HepG2 (cell line): ENCODE measurements around the gene ATP2B2. TPM values are rescaled to one million over a fixed set of nuclear protein-coding genes. Genes with fewer than 3 reads are reported as not detected.
A peak's percentile ranks its signal among the peaks of the same experiment; 100 is the strongest.

Experiments used
- ASH2L ChIP-seq: fragments of 300-600, 200-600 bp; sonication (generic); IDR thresholded peaks from 2 replicates; pipeline ENCODE4 v1.7.0; 2017; ENCODE audit warnings: low read depth, mild to moderate bottlenecking, moderate library complexity, mixed read lengths, low read length; ENCODE audit not compliant: insufficient read length
- ATAD3A ChIP-seq: sonication (generic); formaldehyde crosslinking; IDR thresholded peaks from 2 replicates; pipeline ENCODE4 v1.4.0; 2020; ENCODE audit warnings: missing genetic modification reagents
- FOXP4 ChIP-seq: sonication (generic); formaldehyde crosslinking; IDR thresholded peaks from 2 replicates; pipeline ENCODE4 v1.4.0; 2020; ENCODE audit warnings: missing genetic modification reagents
- GABPB1 ChIP-seq: IDR thresholded peaks from 2 replicates; pipeline ENCODE4 v1.6.1; 2016; ENCODE audit warnings: mild to moderate bottlenecking, missing genetic modification reagents, moderate library complexity, missing compliant biosample characterization
- KLF9 ChIP-seq: IDR thresholded peaks from 2 replicates; pipeline ENCODE4 v1.6.1; 2016; ENCODE audit warnings: low read depth
- KMT2B ChIP-seq: IDR thresholded peaks from 2 replicates; pipeline ENCODE4 v1.6.1; 2016; ENCODE audit warnings: missing genetic modification reagents, missing compliant biosample characterization
- MTF2 ChIP-seq: sonication (generic); formaldehyde crosslinking; IDR thresholded peaks from 2 replicates; pipeline ENCODE4 v1.5.0; 2020; ENCODE audit warnings: missing genetic modification reagents, borderline replicate concordance
- ONECUT2 ChIP-seq: sonication (generic); formaldehyde crosslinking; IDR thresholded peaks from 2 replicates; pipeline ENCODE4 v1.4.0; 2020; ENCODE audit warnings: missing genetic modification reagents
- PITX1 ChIP-seq: sonication (generic); formaldehyde crosslinking; IDR thresholded peaks from 2 replicates; pipeline ENCODE4 v1.5.1; 2020; ENCODE audit warnings: mild to moderate bottlenecking, missing genetic modification reagents
- SAFB2 ChIP-seq: sonication (generic); formaldehyde crosslinking; IDR thresholded peaks from 2 replicates; pipeline ENCODE4 v1.5.1; 2020; ENCODE audit warnings: missing genetic modification reagents, low read depth, mild to moderate bottlenecking, borderline replicate concordance
- THAP7 ChIP-seq: sonication (generic); formaldehyde crosslinking; IDR thresholded peaks from 2 replicates; pipeline ENCODE4 v1.8.1; 2023; ENCODE audit warnings: mild to moderate bottlenecking, missing genetic modification reagents
- ZBTB20 ChIP-seq: sonication (generic); formaldehyde crosslinking; IDR thresholded peaks from 2 replicates; pipeline ENCODE4 v1.8.1; 2023; ENCODE audit warnings: missing genetic modification reagents, low read depth, mild to moderate bottlenecking, borderline replicate concordance
- ZMYM4 ChIP-seq: sonication (generic); formaldehyde crosslinking; IDR thresholded peaks from 2 replicates; pipeline ENCODE4 v1.8.1; 2023; ENCODE audit warnings: mild to moderate bottlenecking, missing genetic modification reagents
- ZNF207 ChIP-seq: fragments of 450-650 bp; IDR thresholded peaks from 2 replicates; pipeline ENCODE4 v1.6.1; 2016; ENCODE audit warnings: antibody characterized with exemption, borderline replicate concordance
- ZNF382 ChIP-seq: sonication (generic); formaldehyde crosslinking; IDR thresholded peaks from 2 replicates; pipeline ENCODE4 v1.5.0; 2020; ENCODE audit warnings: missing genetic modification reagents, mild to moderate bottlenecking, borderline replicate concordance
- ZNF609 ChIP-seq: sonication (generic); formaldehyde crosslinking; IDR thresholded peaks from 2 replicates; pipeline ENCODE4 v1.4.0; 2020; ENCODE audit warnings: mild to moderate bottlenecking, missing genetic modification reagents, borderline replicate concordance
- polyA plus RNA-seq, 8 experiments: library from polyadenylated mRNA; depleted of rRNA in 3 of 8; stranded (reverse) in 7 of 8; unstranded in 1 of 8; fragments of >200 nt; fragmentation: Illumina TruSeq in 4 of 8; extraction: Trizol in 4 of 8; gene quantifications; 2 replicates each; pipeline versions ENCODE4 v1.2.1 to v1.2.3, GENCODE V29; 2011 to 2016; ENCODE audit warnings: low read depth in 4 of 8, missing spikeins in 1 of 8, mixed read lengths in 1 of 8; ENCODE audit not compliant: insufficient read depth in 1 of 8
- total RNA-seq, 5 experiments: library from RNA; depleted of rRNA; stranded (reverse); fragments of >200 nt; fragmentation: Illumina TruSeq; extraction: Trizol; gene quantifications; 2 replicates each; pipeline ENCODE4 v1.2.3, GENCODE V29; 2016; ENCODE audit warnings: low read depth in 1 of 5
- TF ChIP-seq, protein P1 (sequence below): sonication (generic); formaldehyde crosslinking; IDR thresholded peaks from 2 replicates; pipeline ENCODE4 v1.4.0; 2020; ENCODE audit warnings: mild to moderate bottlenecking, missing genetic modification reagents
- TF ChIP-seq, protein P2 (sequence below): sonication (generic); formaldehyde crosslinking; IDR thresholded peaks from 2 replicates; pipeline ENCODE4 v1.8.0; 2022; ENCODE audit warnings: missing genetic modification reagents, mild to moderate bottlenecking, inconsistent platforms, borderline replicate concordance

Gene ATP2B2
- total and polyA plus RNA-seq, 2 of the 13 experiments (the other 11 are each of a cell fraction or from before 2014, with no cell fraction given): 1.5 to 2.3 TPM

GRCh38 chr3:10317311-10317960, 187.9 kb downstream of the ATP2B2 start (continued):
- TF ChIP-seq ZNF609 (CRISPR knock-in tag): peak; percentile 45; the same call in 1 of the 2 replicates
- TF ChIP-seq ZBTB20 (CRISPR knock-in tag): peak; percentile 82; the same call in 1 of the 2 replicates
- TF ChIP-seq KLF9: no peak
- peak; percentile 56 for TF ChIP-seq ZMYM4 (CRISPR knock-in tag)
- TF ChIP-seq, protein P1, sequence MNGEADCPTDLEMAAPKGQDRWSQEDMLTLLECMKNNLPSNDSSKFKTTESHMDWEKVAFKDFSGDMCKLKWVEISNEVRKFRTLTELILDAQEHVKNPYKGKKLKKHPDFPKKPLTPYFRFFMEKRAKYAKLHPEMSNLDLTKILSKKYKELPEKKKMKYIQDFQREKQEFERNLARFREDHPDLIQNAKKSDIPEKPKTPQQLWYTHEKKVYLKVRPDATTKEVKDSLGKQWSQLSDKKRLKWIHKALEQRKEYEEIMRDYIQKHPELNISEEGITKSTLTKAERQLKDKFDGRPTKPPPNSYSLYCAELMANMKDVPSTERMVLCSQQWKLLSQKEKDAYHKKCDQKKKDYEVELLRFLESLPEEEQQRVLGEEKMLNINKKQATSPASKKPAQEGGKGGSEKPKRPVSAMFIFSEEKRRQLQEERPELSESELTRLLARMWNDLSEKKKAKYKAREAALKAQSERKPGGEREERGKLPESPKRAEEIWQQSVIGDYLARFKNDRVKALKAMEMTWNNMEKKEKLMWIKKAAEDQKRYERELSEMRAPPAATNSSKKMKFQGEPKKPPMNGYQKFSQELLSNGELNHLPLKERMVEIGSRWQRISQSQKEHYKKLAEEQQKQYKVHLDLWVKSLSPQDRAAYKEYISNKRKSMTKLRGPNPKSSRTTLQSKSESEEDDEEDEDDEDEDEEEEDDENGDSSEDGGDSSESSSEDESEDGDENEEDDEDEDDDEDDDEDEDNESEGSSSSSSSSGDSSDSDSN: peak; percentile 35; the same call in 1 of the 2 replicates
- no peak for TF ChIP-seq MTF2
- no peak for TF ChIP-seq ZNF207
- TF ChIP-seq, protein P2, sequence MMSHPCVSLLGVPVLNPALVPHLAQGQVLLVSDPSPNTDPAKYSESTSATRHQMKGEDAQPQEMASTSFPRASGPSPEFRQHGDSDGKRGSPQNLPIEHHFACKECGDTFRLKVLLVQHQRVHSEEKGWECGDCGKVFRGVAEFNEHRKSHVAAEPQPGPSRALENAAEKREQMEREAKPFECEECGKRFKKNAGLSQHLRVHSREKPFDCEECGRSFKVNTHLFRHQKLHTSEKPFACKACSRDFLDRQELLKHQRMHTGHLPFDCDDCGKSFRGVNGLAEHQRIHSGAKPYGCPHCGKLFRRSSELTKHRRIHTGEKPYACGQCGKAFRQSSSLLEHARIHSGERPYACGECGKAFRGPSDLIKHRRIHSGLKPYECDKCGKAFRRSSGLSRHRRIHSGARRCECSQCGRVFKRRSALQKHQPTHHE (CRISPR knock-in tag): no peak
- TF ChIP-seq GABPB1 (CRISPR knock-in tag): peak; percentile 41; the same call in 1 of the 2 replicates
- no peak for TF ChIP-seq ATAD3A (CRISPR knock-in tag)
- TF ChIP-seq SAFB2 (CRISPR knock-in tag): 0 out of 2 replicates have a peak, but pooled peaks have one; percentile 44
- peak; percentile 49 for TF ChIP-seq ASH2L
- TF ChIP-seq FOXP4: peak; percentile 84
- no peak for TF ChIP-seq ONECUT2
- peak; percentile 69; the same call in 1 of the 2 replicates for TF ChIP-seq PITX1 (CRISPR knock-in tag)
- no peak for TF ChIP-seq KMT2B (CRISPR knock-in tag)
- TF ChIP-seq THAP7 (CRISPR knock-in tag): no peak
- no peak for TF ChIP-seq ZNF382 (CRISPR knock-in tag)
